Activated naive CD4-positive, alpha-beta T cell treated with Interleukin-2 at 50 U/mL for 16 hours (primary cell): ENCODE data around the gene PDE7B.
"Not testable (repeated sequence)": the region's sequence is repeated elsewhere in the genome, so short reads cannot be mapped to it uniquely, and the experiment has no call there.

Experiments used
- DNase-seq: peaks from one replicate; pipeline ENCODE4 v3.0.0-alpha.2; 2020

PDE7B gene

DNA sequence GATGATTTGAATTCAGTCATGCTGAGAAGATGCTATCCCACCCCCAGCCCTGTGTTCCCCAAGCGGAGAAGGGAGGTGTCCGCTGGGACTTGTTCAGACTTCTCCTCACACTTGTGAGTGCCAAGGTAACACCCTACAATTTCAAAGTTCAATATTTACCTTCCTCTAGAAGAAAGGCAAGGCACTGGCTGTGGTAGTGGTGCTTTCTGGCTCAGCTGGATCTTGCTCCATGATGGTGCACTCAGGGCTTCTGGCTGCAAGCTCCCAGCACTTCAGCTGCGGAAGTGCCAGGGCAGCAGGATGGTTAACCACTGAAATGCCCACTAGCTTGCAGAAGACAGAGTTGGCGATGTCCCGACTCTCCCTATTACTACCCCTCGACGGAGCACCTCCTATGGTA is 263.2 kb downstream of the PDE7B start:
- DNase-seq = no peak

DNA sequence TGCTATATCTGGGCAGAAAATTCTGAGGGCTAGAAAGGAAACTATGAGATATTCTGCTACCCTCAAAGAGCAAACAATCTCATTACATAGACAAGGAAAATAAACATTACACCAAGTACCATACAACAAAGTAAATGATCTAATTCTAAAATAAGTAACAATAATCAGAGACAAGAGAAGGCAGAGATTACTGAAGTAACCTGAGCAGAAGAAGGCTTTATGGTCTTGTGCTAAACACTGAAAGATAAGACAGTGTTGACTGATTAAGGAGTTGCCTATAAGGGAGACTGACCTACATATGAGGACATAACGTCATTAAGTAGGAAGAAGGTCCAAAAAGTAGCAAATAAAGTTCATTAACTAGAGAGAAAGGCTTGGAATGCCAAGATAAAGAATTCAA is 264.4 kb downstream of the PDE7B start:
- no peak for DNase-seq

- no peak for DNase-seq
These were observed 265.6 kb downstream of the PDE7B start for GRCh38 chr6:136117081-136117480.

- DNase-seq = no peak
These were observed 267.3 kb downstream of the PDE7B start for GRCh38 chr6:136118787-136119186.

DNA sequence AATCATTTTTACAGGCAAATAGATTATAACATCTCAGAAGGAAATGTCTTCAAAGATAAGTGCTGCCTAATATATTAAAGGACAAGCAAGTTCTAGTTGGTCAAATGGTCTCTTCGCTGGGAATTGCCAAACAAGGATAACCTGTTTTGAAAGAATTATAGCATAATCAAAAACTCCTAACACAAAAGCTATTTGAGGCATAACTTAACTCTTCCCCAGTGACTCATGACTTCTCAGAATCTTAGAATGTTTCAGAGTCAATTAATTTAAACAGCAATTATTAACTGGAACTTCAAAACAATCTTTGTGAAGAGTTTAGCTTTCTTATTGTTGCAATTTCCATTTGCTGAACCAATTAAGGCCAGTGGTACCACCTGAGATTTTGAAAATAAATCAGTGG is 272.0 kb downstream of the PDE7B start:
- no peak for DNase-seq

- DNase-seq = no peak
These were observed 274.1 kb downstream of the PDE7B start for GRCh38 chr6:136125585-136125984.

DNA sequence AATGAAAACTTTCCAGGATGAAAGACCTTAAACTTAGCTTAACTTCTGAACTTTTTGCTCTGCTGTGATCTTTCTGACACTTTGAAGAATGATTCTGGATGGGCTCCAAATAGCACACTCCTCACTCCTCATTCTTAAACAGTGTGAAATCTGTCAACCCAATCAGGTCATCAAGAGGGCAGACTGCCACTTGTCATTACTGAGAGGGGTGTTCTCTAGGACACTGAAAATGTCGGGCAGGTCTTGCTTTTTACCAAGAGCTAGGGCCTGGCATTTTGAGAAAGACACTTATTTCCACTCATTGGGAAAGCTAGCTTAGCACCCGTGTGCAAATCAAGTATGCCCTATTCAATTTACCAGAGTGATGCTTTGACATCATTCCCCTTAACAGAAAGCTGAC is 276.4 kb downstream of the PDE7B start:
- DNase-seq = no peak

DNA sequence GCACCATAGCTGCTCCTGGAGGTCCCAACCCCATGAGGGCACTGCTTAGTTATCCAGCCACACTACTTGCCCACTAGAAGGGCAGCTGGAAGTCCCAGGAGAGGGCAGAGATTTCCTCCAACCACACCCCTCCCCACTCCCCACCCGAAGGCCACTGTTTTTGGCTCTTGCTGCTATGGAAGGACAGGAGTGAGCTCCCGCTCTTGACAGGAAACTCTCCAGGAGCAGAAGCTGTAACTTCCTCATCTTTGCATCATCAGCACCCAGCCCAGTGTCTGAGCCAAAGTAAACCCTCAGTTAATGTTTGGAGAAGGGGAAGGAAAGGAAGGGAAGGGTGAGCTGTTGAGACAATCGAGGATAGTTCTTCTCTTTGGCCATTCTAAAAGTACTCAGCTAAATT is 277.9 kb downstream of the PDE7B start:
- no peak for DNase-seq

DNA sequence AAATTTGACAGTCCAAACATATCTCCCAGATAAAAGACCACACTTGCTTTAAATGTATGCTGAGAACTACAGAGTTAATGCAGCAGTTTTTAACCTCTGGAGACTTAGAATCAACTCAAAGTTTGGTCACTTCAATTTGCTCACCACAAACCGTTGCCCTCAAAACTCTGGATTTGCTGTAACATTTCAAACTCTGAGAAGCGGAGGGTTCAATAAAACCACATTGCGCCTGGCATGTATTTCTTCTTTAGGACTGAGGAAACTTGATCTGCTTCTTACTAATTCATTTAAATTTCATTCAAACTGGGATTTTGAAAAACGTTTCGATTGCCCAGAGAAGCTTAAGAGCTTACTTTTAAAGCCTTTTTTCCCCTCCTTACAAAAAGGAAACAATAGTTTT is 282.8 kb downstream of the PDE7B start:
- DNase-seq = no peak

- no peak for DNase-seq
These were observed 283.2 kb downstream of the PDE7B start for GRCh38 chr6:136134751-136135150.

DNA sequence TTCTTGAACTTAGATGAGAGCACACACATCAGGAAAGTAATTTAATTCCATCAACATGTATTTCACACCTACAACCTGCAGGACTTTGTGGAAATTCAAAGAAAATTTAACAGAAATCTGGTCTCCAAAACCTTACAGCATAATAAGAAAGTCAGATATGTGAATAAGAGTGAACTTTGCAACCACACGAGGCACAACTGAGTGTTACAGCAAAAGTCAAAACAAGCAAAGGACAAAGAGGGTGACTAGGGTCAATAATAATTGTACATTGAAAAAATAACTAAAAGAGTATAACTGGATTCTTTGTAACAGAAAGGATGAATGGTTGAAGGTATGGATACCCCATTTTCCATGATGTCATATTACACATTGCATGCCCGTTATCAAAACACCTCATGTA is 284.8 kb downstream of the PDE7B start:
- no peak for DNase-seq

DNA sequence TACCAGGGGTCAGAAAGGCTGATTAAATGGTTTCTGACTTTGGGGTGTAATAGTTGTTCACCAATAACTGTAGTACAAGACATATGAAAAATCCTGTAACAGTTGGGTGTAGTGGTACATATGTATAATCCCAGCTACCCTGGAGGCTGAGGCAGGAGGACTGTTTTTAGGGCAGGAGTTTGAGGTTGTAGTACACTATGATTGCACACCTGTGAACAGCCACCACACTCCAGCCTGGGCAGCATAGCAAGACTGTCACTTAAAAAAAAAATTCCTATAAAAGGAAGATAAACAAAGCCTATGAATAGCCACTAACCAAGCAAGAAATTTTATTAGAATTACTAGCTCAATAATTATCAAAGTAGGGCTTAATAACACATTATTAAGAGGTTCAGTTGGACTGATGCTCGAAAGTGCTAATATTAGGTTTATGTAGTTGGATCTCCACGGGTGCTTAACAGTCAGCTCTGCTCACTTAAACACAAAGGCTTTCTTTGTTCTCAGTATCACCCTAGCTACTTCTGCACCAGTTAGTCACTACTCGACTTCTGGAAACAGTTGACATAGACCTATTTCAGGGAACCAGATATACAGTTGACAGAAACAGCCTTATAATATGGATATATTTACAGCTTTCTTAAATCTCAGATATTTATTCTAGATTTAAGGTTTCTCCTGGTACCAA is 285.6 kb downstream of the PDE7B start:
- no peak for DNase-seq

- DNase-seq = no peak
These were observed 286.4 kb downstream of the PDE7B start for GRCh38 chr6:136137739-136138402.

- not testable (repeated sequence) for DNase-seq
These were observed 287.6 kb downstream of the PDE7B start for GRCh38 chr6:136139111-136139510.

GRCh38 chr6:136144251-136145023 is 292.9 kb downstream of the PDE7B start:
- DNase-seq = no peak

DNA sequence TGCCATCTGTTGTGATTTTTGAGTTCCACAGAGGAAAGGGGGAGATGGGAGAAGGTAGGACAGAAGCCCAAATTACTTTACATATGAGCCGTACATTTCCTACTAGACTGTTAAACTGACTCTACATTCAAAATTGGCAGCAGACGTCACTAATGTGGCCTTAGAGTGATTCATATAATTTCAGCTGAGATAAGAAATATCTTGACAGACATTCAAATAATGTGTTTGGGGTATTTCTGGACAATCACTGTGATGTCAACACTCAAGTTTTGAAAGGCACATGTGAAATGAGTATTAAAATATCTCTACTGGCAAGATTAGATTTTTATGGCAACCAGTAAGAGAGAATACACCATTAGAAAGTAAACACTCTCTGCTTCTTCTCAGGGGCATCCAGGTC is 294.6 kb downstream of the PDE7B start:
- DNase-seq = no peak

GRCh38 chr6:136147342-136147741 is 295.8 kb downstream of the PDE7B start:
- no peak for DNase-seq

DNA sequence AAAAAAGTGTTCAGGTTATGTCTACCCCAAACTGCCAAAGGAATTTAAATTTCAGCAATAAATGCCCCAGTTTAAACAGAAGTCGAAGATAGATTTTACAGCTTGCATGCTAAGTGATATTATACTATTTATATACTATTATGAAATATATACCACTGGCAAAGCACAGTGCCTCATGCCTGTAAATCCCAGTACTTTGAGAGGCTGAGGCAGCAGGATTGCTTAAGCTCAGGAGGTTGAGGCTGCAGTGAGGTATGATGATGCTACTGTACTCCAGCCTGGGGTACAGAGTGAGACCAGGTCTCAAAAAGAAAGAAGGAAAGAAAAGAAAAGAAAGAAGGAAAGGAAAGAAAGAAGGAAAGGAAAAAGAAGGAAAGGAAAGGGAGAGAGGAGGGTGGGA is 296.6 kb downstream of the PDE7B start:
- no peak for DNase-seq

- DNase-seq = no peak
These were observed 297.0 kb downstream of the PDE7B start for GRCh38 chr6:136148523-136148922.

DNA sequence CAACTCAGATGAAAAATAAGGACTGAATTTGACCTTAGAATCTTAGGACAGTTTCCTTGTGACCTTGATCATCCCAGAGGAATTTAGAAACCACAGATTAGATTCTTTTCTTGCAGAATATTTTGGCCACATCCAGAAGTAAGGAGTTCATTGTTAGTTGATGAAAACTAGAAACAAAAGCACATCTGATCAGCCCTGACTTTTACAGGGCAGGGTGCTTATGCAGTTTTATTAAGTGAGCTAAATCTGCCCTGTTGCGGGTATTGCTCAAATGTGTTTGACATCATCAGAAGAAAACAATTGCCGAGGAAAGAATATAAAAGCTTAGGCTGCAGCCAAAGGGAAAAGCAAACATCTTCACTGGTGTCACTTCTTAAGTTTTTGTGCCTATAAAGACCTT is 297.8 kb downstream of the PDE7B start:
- no peak for DNase-seq

DNA sequence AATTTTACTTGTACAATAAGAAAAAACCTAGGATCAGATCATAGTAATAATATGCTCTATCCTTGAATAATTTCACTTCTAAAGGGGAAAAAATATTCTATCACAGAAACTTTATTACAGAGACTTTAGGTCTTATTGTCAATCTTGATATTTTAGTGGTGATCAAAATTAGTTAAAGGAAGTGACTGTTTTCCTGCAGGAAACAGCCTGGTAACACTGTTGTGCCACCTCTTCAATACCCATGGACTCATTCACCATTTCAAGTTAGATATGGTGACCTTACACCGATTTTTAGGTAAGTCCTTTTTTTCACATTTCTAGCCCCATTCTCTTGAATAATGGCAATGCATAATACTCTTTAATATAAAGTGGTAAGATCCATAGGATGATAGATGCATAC is 299.5 kb downstream of the PDE7B start:
- DNase-seq = no peak

GRCh38 chr6:136153707-136154375 is 302.3 kb downstream of the PDE7B start:
- no peak for DNase-seq

DNA sequence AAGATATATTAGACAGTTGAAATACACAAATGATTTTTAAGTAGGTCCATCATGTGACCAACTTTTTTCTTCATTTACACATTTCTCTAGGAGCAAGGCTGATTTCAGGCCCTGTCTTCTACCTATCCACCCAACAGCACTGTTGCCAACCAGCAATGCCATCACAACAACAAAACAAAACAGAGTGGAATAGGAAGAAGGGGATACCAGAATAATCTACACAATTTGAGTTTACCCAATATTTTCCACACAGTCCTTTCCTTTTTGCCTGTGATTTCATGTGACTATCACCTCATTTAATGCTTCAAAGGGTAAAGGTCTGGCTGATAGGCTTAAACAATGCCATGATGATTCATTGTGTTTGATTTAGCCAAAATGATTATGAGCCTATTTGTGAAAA is 303.7 kb downstream of the PDE7B start:
- DNase-seq = no peak

DNA sequence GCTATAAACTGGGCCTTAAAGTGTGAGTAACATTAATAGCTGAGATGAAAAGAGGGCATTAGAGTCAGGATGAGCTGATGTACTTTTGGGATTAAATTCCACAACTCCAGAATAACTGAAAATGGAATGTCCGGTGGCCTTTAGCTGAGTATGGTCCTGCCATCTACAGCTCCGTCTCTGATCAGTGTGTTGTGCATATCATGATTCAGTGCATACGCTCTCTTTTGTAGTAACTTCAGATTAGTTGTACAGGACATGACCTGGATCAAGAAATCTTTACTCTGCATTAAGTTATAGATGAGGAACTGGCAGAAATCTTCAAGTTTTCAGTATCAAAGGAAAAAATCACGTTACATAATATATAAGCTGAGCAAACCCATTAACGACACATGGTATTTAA is 306.2 kb downstream of the PDE7B start:
- DNase-seq = no peak
